Urinary bladder (tissue), 4 donors: ENCODE measurements around the gene MRPS6. TPM values are rescaled to one million over a fixed set of nuclear protein-coding genes. Genes with fewer than 3 reads are reported as not detected.

Experiments used
- DNase-seq: peaks from one replicate; pipeline ENCODE4 v3.0.0-alpha.2; 2015; ENCODE audit errors: extremely low spot score
- H3K27ac ChIP-seq: one replicate; pipeline ENCODE4 v1.5.1; 2013; ENCODE audit warnings: low read depth, mild to moderate bottlenecking, moderate library complexity
- H3K36me3 ChIP-seq: one replicate; pipeline ENCODE4 v1.6.1; 2013; ENCODE audit warnings: mild to moderate bottlenecking, moderate library complexity; ENCODE audit not compliant: insufficient read depth
- H3K4me1 ChIP-seq: one replicate; pipeline ENCODE4 v1.6.1; 2013; ENCODE audit warnings: mild to moderate bottlenecking, moderate library complexity; ENCODE audit not compliant: insufficient read depth
- H3K4me3 ChIP-seq: one replicate; pipeline ENCODE4 v1.5.1; 2013; ENCODE audit warnings: low read depth, low read length
- WGBS: extraction: QIAGEN DNeasy Blood & Tissue Kit; methylation state at CpG from one replicate; pipeline ENCODE4 v1.1.7; 2013; 5-methylcytosine and 5-hydroxymethylcytosine counted together
- polyA plus RNA-seq: library from polyadenylated mRNA; stranded (reverse); fragments of 200-250 nt; gene quantifications from one replicate; pipeline ENCODE4 v1.2.3, GENCODE V29; 2013
- total RNA-seq: library from RNA; depleted of rRNA; stranded (reverse); fragments of >200 nt; gene quantifications from one replicate; pipeline ENCODE4 v1.2.3, GENCODE V29; 2014
- donor health status: healthy with polysubstance abuse.
- donor health status: healthy.

The MRPS6 gene
- total and polyA plus RNA-seq, 2 donors, result 14.2 to 60.7 TPM

DNA sequence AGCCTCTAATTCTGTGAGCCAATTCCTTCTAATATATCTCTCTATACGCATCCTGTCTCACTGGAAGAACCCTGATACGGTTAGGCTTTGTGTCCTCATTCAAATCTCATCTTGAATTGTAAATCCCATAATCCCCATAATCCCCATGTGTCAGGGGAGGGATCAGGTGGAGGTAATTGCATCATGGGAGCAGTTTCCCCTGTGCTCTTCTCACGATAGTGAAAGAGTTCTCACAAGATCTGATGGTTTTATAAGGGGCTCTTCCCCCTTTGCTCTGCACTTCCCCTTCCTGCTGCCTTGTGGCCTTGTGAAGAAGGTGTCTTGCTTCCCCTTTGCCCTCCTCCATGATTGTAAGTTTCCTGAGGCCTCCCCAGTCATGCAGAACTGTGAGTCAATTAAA lies 116.1 kb downstream of the MRPS6 start:
- DNase-seq, result no peak
- no peaks in the 10 kb centered on the region for H3K36me3 ChIP-seq
- H3K4me3 ChIP-seq, result no peak overlapping the region
- 80% methylated on average over 3 of the region's 3 CpGs for WGBS
- H3K4me1 ChIP-seq, result no peaks in the 10 kb centered on the region
- H3K27ac ChIP-seq, result no peak overlapping the region

DNA sequence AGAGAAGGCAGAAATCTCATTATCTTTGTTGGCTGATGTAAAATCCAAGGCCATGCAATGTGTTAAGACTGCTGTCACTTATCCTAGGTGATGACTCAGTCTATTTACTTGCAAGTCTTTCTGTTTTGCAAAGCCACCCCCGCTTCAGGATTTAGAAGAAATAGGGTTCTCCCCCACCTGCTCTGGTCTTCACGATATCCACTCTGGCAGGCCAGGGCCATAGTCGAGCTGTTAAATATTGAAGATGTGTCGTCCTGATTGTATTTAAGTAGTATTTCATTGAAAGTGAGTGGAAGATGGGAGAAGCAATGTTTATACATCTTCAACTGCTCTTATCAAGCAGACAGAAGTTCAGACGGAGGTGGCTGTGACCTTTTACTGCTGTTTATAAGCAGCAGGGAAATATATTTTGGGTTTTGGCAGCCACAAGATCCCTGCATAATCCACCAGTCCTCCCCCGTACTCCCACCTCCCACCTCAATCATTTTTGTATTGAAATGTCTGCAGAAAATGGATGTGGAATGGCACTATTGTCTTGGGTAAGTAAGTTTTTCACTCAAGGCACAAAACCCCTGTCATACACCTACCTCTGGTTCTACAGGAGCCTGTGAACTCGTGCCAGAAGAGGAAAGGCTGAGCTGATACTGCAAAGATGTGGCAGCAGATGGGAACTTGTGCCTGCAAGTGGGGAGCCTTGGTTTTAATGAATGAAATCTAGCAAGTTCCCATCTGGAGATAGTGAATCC lies 117.4 kb downstream of the MRPS6 start:
- Histone ChIP-seq H3K4me3 (no peak overlapping the region), H3K36me3 (no peaks in the 10 kb centered on the region), H3K4me1 (no peaks in the 10 kb centered on the region), H3K27ac (no peak overlapping the region)
- 36% methylated on average over 7 of the region's 7 CpGs for WGBS
- no peak for DNase-seq

DNA sequence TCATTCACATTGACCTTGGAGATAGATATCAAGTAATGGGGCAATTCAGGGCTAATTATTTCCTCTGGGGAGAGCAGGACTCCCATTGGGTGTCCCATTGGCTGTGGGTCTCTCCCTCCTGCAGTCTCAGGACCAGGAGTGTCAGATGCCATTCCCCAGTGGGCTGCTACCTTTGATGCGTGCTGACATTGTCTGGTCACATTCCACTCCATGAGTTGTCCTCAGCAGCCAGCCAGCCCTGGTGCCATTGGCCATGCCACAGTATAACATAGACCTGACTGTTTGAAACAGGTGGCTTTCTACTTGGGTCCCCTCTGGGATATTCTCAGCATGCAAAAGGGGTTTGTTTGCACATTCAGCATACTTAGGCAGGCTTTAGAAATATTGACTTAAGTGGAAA lies 118.5 kb downstream of the MRPS6 start:
- no peaks in the 10 kb centered on the region for H3K4me1 ChIP-seq
- no peak for DNase-seq
- H3K36me3 ChIP-seq, result no peaks in the 10 kb centered on the region
- H3K27ac ChIP-seq, result no peak overlapping the region
- no peak overlapping the region for H3K4me3 ChIP-seq
- WGBS, result 56% methylated on average over 1 of the region's 1 CpG

Other genes starting within 250 kb of the MRPS6 start
- gene ATP5PO, start 157.8 kb upstream of the MRPS6 start, total RNA-seq, result 106 TPM
- gene ATP5PO, start 157.8 kb upstream of the MRPS6 start, polyA plus RNA-seq, result 283 TPM
- gene SLC5A3, start within 50 bp of the MRPS6 start, total RNA-seq, result 46.9 TPM
- gene SLC5A3, start within 50 bp of the MRPS6 start, polyA plus RNA-seq, result 2.1 TPM